Naive thymus-derived CD8-positive, alpha-beta T cell (primary cell): ENCODE results near the gene BLTP3A. TPM values are rescaled to one million over a fixed set of nuclear protein-coding genes. Genes with fewer than 3 reads are reported as not detected.
"Not testable (repeated sequence)": the region's sequence is repeated elsewhere in the genome, so short reads cannot be mapped to it uniquely, and the experiment has no call there.

ENCODE experiments used
- ATAC-seq, 2 donors: fragments of 150-1000 bp; cut with Tn5 transposase in 1 of 2; sonication (Bioruptor Pico), chemical (Tn5 transposase) in 1 of 2; 1 replicate in 1 of 2; 2 replicates in 1 of 2; pipeline ENCODE4 v1.10.0; 2021; ENCODE audit warnings: mild to moderate bottlenecking in 2 of 2, moderate library complexity in 2 of 2
- POLR2A ChIA-PET: fragments of 350-600 bp; sonication (Branson Sonifier 250); formaldehyde crosslinking; loops from one replicate; lab custom pipeline; 2021; ENCODE audit warnings: antibody characterized with exemption; lab: Charles Lee
- DNase-seq, 10 donors: peaks; one replicate each; pipeline versions ENCODE4 v3.0.0 to v3.0.0-alpha.2; 2020 to 2022
- H3K27ac Mint-ChIP-seq, 10 donors: one replicate each; pipeline ENCODE4 v1.8.0; 2020 to 2022; ENCODE audit warnings: mild to moderate bottlenecking in 10 of 10, mixed read lengths in 10 of 10, moderate library complexity in 4 of 10, inconsistent platforms in 1 of 10
- H3K27me3 Mint-ChIP-seq, 5 donors: one replicate each; pipeline ENCODE4 v1.8.0; 2021 to 2022; ENCODE audit warnings: mixed read lengths in 5 of 5
- H3K36me3 Mint-ChIP-seq, 3 donors: one replicate each; pipeline ENCODE4 v1.8.0; 2020 to 2022; ENCODE audit warnings: mixed read lengths in 3 of 3, mild to moderate bottlenecking in 2 of 3, inconsistent platforms in 1 of 3
- H3K4me1 Mint-ChIP-seq, 4 donors: one replicate each; pipeline ENCODE4 v1.8.0; 2021 to 2022; ENCODE audit warnings: mixed read lengths in 4 of 4
- H3K4me3 Mint-ChIP-seq, 10 donors: one replicate each; pipeline ENCODE4 v1.8.0; 2020 to 2022; ENCODE audit warnings: mild to moderate bottlenecking in 10 of 10, mixed read lengths in 10 of 10, moderate library complexity in 6 of 10, inconsistent platforms in 1 of 10
- H3K9me3 Mint-ChIP-seq, 9 donors: one replicate each; pipeline ENCODE4 v1.8.0; 2020 to 2022; ENCODE audit warnings: mixed read lengths in 9 of 9, mild to moderate bottlenecking in 3 of 9, inconsistent platforms in 1 of 9, moderate library complexity in 1 of 9
- polyA plus RNA-seq, 3 donors: library from polyadenylated mRNA; unstranded; fragments of 300-500 nt; fragmentation: Illumina TruSeq; gene quantifications; one replicate each; pipeline ENCODE4 v1.2.3, GENCODE V29; 2021
- total RNA-seq, 8 experiments: library from RNA in 2 of 8; stranded (reverse) in 2 of 8; gene quantifications; one replicate each; pipeline ENCODE4 v1.2.3 and lab custom pipeline; 2021 to 2026

BLTP3A gene
- total and polyA plus RNA-seq, 5 experiments from 2014 or later: 1.4 to 11.2 (median 1.5) TPM

DNA sequence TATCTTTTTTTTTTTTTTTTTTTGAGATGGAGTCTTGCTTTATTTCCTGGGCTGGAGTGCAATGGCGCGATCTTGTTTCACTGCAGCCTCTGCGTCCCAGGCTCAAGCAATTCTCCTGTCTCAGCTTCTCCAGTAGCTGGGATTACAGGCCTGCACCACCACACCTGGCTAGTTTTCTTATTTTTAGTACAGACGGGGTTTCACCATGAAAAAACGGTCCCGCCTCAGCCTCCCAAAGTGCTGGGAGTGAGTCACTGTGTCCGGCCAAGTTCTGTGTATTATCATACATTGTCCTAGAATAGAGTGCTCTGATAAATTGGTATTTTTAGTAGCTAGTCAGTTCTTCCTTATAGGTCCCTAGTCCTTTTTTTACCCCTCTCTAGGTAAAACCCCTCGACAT is 31.8 kb upstream of the BLTP3A start:
- Mint-ChIP-seq H3K27me3 (no peaks in the 10 kb centered on the region), H3K36me3 (peaks cover 0 to 41% (median 5%) of the 10 kb centered on the region in 3 donors), H3K4me3 (no peak overlapping the region), H3K4me1 (peaks cover 1 to 31% (median 18%) of the 10 kb centered on the region in 4 donors), H3K27ac (peak overlapping the region in 1 of 10 donors; percentile 43), H3K9me3 (no peaks in the 10 kb centered on the region)
- DNase-seq (no peak), ATAC-seq (no peak)
- POLR2A ChIA-PET: interaction anchor here (1.9 kb wide), 1 partner anchor 31 kb away, joined by 5 read pairs; the partner anchor contains the start of gene BLTP3A

DNA sequence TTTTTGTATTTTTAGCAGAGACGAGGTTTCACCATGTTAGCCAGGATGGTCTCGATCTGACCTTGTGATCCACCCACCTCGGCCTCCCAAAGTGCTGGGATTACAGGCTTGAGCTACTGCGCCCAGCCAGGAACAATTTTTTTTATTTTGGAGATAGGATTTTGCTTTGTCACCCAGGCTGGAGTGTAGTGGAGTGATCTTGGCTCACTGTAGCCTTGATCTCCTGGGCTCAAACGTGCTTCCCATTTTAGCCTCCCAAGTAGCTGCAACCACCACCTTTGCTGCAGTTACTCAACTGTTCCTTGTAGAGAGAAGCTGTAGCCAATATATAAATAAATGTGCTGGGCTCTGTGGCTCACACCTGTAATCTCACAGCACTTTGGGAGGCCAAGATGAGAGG is 30.2 kb upstream of the BLTP3A start:
- Mint-ChIP-seq H3K4me1 (peaks cover 1 to 30% (median 13%) of the 10 kb centered on the region in 4 donors), H3K36me3 (peaks cover 0 to 54% (median 5%) of the 10 kb centered on the region in 3 donors)
- ATAC-seq, H3K9me3 Mint-ChIP-seq, DNase-seq, H3K27ac Mint-ChIP-seq, H3K4me3 Mint-ChIP-seq, H3K27me3 Mint-ChIP-seq: not testable (repeated sequence)
- POLR2A ChIA-PET: interaction anchor here (0.8 kb wide), 1 partner anchor 21 kb away, joined by 7 read pairs; no protein-coding TSS in a partner anchor

DNA sequence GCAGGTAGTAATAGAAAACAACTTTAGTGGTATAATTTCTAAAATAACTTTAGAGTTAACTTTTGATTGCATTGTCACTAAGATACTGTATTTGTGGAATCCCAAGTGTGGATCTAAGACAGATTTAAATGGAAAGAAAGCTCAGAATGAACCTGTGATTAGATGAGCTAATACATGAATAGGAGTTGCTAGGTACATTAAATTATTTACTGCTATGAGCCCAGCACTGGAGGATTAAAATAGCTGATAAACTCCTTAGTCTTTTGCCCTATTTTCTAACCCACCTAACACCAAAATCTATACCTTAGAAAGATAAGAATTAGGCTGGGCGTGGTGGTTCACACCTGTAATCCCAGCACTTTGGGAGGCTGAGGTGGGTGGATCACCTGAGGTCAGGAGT is 23.7 kb upstream of the BLTP3A start:
- H3K4me3 Mint-ChIP-seq: no peak overlapping the region
- peaks cover 3 to 88% (median 19%) of the 10 kb centered on the region in 3 donors for H3K36me3 Mint-ChIP-seq
- H3K4me1 Mint-ChIP-seq: peaks cover 6 to 19% (median 12%) of the 10 kb centered on the region in 4 donors
- H3K27ac Mint-ChIP-seq: no peak overlapping the region
- POLR2A ChIA-PET: no interaction called here
- H3K9me3 Mint-ChIP-seq: no peaks in the 10 kb centered on the region
- H3K27me3 Mint-ChIP-seq: no peaks in the 10 kb centered on the region
- DNase-seq (no peak), ATAC-seq (no peak)

DNA sequence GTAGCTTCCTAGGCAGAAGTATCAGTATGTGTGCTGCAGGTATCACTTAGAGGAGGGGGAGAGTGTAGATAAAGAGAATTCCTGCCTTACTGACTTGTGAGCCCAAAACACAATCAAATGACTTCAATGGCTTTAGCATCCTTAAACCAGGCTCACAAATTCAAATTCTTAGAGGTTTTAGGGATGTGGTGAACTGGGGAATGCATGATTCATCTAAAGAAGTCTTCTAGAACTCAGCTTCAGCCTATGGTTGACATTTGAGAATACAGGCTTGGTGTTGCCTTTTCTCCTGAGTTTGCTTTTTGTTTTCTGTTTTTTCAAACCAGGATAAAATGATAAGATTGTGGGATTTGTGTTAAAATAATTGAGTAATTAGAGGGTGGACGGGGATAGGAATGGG is 20.2 kb upstream of the BLTP3A start:
- ATAC-seq: no peak
- no peak for DNase-seq
- Mint-ChIP-seq H3K4me1 (peaks cover 5 to 15% (median 11%) of the 10 kb centered on the region in 4 donors), H3K9me3 (no peaks in the 10 kb centered on the region), H3K27ac (peak overlapping the region in 1 of 10 donors; percentile 39), H3K4me3 (no peak overlapping the region), H3K36me3 (peaks cover 3 to 95% (median 34%) of the 10 kb centered on the region in 3 donors), H3K27me3 (no peaks in the 10 kb centered on the region)
- POLR2A ChIA-PET: no interaction called here

DNA sequence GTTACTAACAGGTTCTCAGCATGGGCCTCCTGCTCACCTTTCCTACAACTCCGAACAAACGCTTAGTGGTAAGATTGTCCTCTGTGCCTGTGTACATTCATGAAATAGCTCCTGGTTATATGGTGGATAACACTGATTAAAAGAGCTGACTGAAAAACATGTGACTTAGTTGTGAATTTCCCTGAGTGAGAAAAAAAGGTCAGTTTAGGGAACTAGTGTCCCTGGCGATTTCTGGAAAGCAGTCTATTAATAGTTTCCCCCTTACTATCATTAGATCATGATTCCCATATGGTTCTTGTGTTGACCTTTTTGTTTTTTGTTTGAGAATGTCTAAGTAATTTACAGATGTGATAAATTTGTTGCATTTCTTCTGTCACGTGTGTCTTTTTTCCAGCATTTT is 18.9 kb upstream of the BLTP3A start:
- DNase-seq: no peak
- POLR2A ChIA-PET: no interaction called here
- ATAC-seq: no peak
- Mint-ChIP-seq H3K9me3 (no peaks in the 10 kb centered on the region), H3K27ac (peak overlapping the region in 1 of 10 donors; percentile 24), H3K36me3 (peaks cover 3 to 92% (median 28%) of the 10 kb centered on the region in 3 donors), H3K27me3 (no peaks in the 10 kb centered on the region), H3K4me1 (peaks cover 5 to 15% (median 11%) of the 10 kb centered on the region in 4 donors), H3K4me3 (no peak overlapping the region)

DNA sequence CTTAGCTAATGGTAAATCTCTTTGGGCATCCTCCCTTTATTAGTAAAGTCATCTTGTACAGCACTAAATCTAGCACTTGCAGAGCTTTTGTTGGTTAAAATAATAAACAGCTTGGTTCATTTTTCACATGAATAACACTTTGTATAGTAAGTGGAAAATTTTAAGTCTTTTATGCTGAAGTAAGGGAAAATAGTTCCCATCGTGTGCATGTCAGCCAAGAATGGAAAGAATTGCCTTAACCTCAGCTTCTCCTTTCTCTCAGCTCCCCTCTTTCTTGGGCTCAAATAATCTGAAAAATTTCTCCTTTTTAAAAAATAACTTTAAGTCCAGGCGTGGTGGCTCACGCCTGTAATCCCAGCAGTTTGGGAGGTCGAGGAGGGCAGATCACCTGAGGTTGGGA is 18.0 kb upstream of the BLTP3A start:
- POLR2A ChIA-PET: interaction anchor here (1.6 kb wide), 1 partner anchor 18 kb away, joined by 5 read pairs; the partner anchor contains the start of gene BLTP3A
- ATAC-seq: no peak
- H3K4me3 Mint-ChIP-seq: no peak overlapping the region
- no peaks in the 10 kb centered on the region for H3K27me3 Mint-ChIP-seq
- H3K36me3 Mint-ChIP-seq: peaks cover 3 to 88% (median 27%) of the 10 kb centered on the region in 3 donors
- H3K9me3 Mint-ChIP-seq: no peaks in the 10 kb centered on the region
- H3K4me1 Mint-ChIP-seq: peaks cover 5 to 15% (median 11%) of the 10 kb centered on the region in 4 donors
- no peak for DNase-seq
- no peak overlapping the region for H3K27ac Mint-ChIP-seq

DNA sequence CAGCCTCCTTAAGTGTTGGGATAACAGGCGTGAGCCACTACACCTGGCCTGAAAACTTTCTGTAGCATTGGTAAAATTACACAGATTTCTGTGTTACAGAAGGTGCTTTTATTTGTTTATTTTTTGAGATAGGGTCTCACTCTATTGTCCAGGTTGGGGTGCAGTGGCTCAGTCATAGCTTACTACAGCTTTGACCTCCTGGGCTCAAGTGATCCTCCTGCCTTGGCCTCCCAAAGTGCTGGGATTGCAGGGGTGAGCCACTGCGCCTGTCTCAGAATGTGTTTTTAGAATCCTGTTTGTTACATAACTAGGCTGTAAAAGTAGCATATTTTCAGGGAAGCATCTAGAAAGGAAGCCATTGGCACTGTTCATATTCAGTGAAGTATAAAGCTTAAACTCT is 16.9 kb upstream of the BLTP3A start:
- POLR2A ChIA-PET: interaction anchor here (1.6 kb wide), 1 partner anchor 17 kb away, joined by 5 read pairs; the partner anchor contains the start of gene BLTP3A
- peaks cover 3 to 88% (median 30%) of the 10 kb centered on the region in 3 donors for H3K36me3 Mint-ChIP-seq
- H3K4me1 Mint-ChIP-seq: peaks cover 5 to 15% (median 11%) of the 10 kb centered on the region in 4 donors

DNA sequence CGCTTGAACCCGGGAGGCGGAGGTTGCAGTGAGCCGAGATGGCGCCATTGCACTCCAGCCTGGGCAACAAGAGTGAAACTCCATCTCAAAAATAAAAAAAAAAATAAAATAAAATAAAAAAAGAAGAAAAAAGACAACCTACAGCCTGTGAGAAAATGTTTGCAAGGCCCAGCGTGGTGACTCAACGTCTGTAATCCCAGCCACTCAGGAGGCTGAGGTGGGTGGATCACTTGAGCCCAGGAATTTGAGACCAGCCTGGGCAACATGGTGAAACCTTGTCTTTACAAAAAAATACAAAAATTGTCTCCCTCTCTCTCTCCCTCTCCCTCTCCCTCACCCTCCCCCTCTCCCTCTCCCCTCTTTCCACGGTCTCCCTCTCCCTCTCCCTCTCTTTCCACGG is 6.5 kb upstream of the BLTP3A start:
- POLR2A ChIA-PET, H3K36me3 Mint-ChIP-seq, H3K27me3 Mint-ChIP-seq, H3K4me3 Mint-ChIP-seq, H3K27ac Mint-ChIP-seq, DNase-seq, ATAC-seq, H3K9me3 Mint-ChIP-seq, H3K4me1 Mint-ChIP-seq: not testable (repeated sequence)

More for the DNA sequence above, 16.9 kb upstream of the BLTP3A start:
- Mint-ChIP-seq H3K27ac (no peak overlapping the region), H3K27me3 (no peaks in the 10 kb centered on the region), H3K4me3 (no peak overlapping the region), H3K9me3 (no peaks in the 10 kb centered on the region)
- ATAC-seq: no peak
- DNase-seq: no peak

DNA sequence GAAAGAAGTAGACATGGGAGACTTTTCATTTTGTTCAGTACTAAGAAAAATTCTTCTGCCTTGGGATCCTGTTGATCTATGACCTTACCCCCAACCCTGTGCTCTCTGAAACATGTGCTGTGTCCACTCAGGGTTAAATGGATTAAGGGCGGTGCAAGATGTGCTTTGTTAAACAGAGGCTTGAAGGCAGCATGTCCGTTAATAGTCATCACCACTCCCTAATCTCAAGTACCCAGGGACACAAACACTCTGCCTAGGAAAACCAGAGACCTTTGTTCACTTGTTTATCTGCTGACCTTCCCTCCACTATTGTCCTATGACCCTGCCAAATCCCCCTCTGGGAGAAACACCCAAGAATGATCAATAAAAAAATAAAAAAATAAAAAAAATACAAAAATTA is 4.7 kb upstream of the BLTP3A start:
- H3K4me1 Mint-ChIP-seq: peaks cover 0 to 12% (median 5%) of the 10 kb centered on the region in 4 donors
- H3K27ac Mint-ChIP-seq: not testable (repeated sequence)

DNA sequence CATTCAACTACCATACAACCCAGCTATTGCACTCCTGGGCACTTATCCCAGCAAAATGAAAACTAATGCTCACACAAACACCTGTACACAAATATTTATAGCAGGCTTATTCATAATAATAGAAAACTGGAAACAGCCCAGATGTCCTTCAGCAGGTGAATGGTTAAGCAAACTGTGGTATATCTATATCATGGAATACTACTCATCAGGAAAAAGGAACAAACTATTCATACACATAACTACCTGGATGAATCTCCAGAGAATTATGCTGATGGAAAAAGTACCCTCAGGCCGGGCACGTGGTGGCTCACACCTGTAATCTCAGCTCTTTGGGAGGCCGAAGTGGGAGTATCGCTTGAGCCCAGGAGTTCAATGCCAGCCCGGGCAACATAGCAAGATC is 3.8 kb upstream of the BLTP3A start:
- DNase-seq (no peak), ATAC-seq (no peak)
- Mint-ChIP-seq H3K27ac (no peak overlapping the region), H3K4me3 (no peak overlapping the region), H3K4me1 (peaks cover 9 to 17% (median 14%) of the 10 kb centered on the region in 4 donors), H3K9me3 (no peaks in the 10 kb centered on the region), H3K27me3 (no peaks in the 10 kb centered on the region), H3K36me3 (no peaks in the 10 kb centered on the region)
- POLR2A ChIA-PET: no interaction called here

More for the DNA sequence above, 4.7 kb upstream of the BLTP3A start:
- H3K9me3 Mint-ChIP-seq, POLR2A ChIA-PET, H3K4me3 Mint-ChIP-seq, H3K27me3 Mint-ChIP-seq, DNase-seq, H3K36me3 Mint-ChIP-seq, ATAC-seq: not testable (repeated sequence)

DNA sequence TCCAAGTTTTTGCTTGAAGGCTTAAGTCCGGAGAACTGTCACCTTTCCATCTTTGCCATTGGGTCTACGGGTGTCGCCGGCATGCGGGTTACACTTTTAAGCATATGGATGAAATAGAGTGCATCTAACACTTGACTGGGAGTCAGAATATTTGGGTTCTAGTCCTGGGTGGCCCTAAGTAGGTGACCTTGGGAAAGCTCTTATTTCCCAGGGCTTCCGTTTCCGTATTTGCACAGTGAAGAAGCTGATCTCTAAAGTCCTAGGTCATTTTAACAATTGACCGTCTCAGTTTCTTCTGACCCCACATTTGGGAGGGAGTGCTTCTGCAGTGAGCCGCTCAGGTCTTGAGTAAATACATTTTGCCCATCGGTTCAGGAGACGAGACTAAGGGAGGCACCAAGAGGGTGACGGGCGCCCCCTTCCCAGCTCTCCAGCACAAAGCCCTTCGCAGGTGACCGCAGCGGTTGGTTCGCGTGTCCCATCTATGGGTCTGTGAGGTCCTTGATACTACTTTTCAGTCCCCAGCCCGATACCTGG is 651 bp upstream of the BLTP3A start:
- Mint-ChIP-seq H3K4me1 (peaks cover 19 to 30% (median 27%) of the 10 kb centered on the region in 4 donors), H3K36me3 (no peaks in the 10 kb centered on the region), H3K4me3 (peak overlapping the region; percentile 89 to 99 (median 98)), H3K27ac (peak overlapping the region; percentile 85 to 99 (median 97)), H3K9me3 (no peaks in the 10 kb centered on the region), H3K27me3 (no peaks in the 10 kb centered on the region)
- DNase-seq (peak in 3 of 10 donors; percentile 16 to 68 (median 35)), ATAC-seq (peak; percentile 40 to 47)
- POLR2A ChIA-PET: interaction anchor here (0.6 to 2.8 kb wide), 11 partner anchors 17 to 555 kb away, joined by 3 to 33 read pairs (median 5); partner anchors contain the start of genes ANKS1A, HMGA1, ILRUN and SNRPC

DNA sequence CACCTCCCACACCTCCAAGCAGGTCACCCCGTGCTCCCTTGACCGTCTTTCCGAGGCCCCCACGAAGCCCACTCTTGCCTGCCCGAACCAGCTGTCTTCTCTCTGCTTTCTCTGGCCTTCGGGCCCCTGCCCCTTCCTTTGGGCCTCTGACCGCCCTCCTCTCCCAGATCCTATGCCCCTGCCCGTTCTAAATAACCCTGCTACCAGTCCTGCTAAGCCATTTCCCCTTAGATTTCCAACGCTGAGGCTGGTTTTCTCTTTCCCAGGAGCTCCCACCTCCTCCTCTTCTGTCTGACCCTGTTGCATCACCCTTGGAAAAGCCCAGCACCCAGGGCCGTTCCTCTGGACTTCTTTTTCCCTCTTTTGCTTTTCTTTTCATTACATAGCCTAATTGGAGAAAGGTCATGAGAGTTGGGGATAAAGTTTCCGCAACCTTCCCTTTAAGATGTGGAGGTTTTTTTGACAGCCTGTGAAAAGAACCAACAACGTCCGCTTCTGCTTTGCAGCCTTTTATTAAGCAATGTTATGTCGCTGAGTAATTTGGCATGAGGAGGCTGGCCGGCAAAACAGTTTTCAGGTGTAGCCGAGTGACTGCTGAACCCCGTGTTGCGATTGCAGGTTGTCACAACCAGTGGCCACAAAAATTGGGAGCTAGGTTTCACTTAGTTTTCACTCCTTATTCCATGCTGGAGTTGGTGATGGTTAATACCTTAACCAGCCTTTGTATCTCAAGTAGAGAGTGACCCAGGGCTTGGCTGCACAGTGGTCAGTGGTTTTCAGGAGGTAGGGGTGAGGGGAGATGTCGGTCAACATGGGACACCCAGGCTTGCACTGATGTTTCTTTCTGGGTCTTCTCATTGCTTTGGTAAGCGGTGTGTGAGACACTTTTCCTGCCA is 970 bp downstream of the BLTP3A start:
- POLR2A ChIA-PET: interaction anchor here (0.6 to 2.8 kb wide), 8 partner anchors 21 to 1236 kb away, joined by 3 to 33 read pairs (median 5); partner anchors contain the start of genes ANKS1A, HMGA1, ILRUN and SNRPC
- Mint-ChIP-seq H3K4me3 (peak overlapping the region; percentile 90 to 99 (median 98)), H3K27me3 (no peaks in the 10 kb centered on the region), H3K27ac (peak overlapping the region; percentile 83 to 99 (median 92)), H3K36me3 (no peaks in the 10 kb centered on the region), H3K9me3 (no peaks in the 10 kb centered on the region), H3K4me1 (peaks cover 19 to 34% (median 28%) of the 10 kb centered on the region in 4 donors)
- peak in 4 of 10 donors; percentile 3 to 31 (median 20) for DNase-seq
- ATAC-seq: no peak
